HepG2 (cell line): ENCODE results near the gene MPV17L2. TPM values are rescaled to one million over a fixed set of nuclear protein-coding genes. Genes with fewer than 3 reads are reported as not detected.

Experiments
- ARID3A ChIP-seq: IDR thresholded peaks from 2 replicates; pipeline ENCODE4 v1.6.1; 2012; ENCODE audit warnings: low read depth, low read length, improper control_type of control experiment
- CHD4 ChIP-seq: fragments of 200-600 bp; sonication (generic); IDR thresholded peaks from 2 replicates; pipeline ENCODE4 v1.7.0; 2017; ENCODE audit warnings: mild to moderate bottlenecking, low read length, borderline replicate concordance
- ELF1 ChIP-seq: sonication (generic); formaldehyde crosslinking; IDR thresholded peaks from 2 replicates; pipeline ENCODE4 v1.4.0; 2020; ENCODE audit warnings: missing genetic modification reagents
- FOXJ3 ChIP-seq: sonication (generic); formaldehyde crosslinking; IDR thresholded peaks from 2 replicates; pipeline ENCODE4 v1.4.0; 2020; ENCODE audit warnings: missing genetic modification reagents, mild to moderate bottlenecking, borderline replicate concordance
- GABPA ChIP-seq, 2 experiments: IDR thresholded peaks; 2 replicates each; pipeline ENCODE4 v1.6.1; 2011 to 2016; ENCODE audit warnings: low read depth in 2 of 2, low read length in 1 of 2, missing biosample characterization in 1 of 2, missing genetic modification characterization in 1 of 2
- GTF2F1 ChIP-seq: fragments of 150-350 bp; IDR thresholded peaks from 2 replicates; pipeline ENCODE4 v1.6.1; 2014; ENCODE audit warnings: low read length
- KLF9 ChIP-seq: IDR thresholded peaks from 2 replicates; pipeline ENCODE4 v1.6.1; 2016; ENCODE audit warnings: low read depth
- MTF1 ChIP-seq: sonication (generic); formaldehyde crosslinking; IDR thresholded peaks from 2 replicates; pipeline ENCODE4 v1.5.0; 2020; ENCODE audit warnings: missing genetic modification reagents
- MYNN ChIP-seq: sonication (generic); formaldehyde crosslinking; IDR thresholded peaks from 2 replicates; pipeline ENCODE4 v1.4.0; 2020; ENCODE audit warnings: mild to moderate bottlenecking, low read depth, missing genetic modification reagents
- NFKB2 ChIP-seq: sonication (generic); formaldehyde crosslinking; IDR thresholded peaks from 2 replicates; pipeline ENCODE4 v1.4.0; 2020; ENCODE audit warnings: missing genetic modification reagents, borderline replicate concordance
- PLRG1 ChIP-seq: fragments of 450-650 bp; conservative IDR thresholded peaks from 2 replicates; pipeline ENCODE4 v1.6.1; 2016
- POGZ ChIP-seq: sonication (generic); formaldehyde crosslinking; IDR thresholded peaks from 2 replicates; pipeline ENCODE4 v1.4.0; 2020; ENCODE audit warnings: mild to moderate bottlenecking, missing genetic modification reagents
- POLR2A ChIP-seq, 2 experiments: IDR thresholded peaks; 2 replicates each; pipeline ENCODE4 v1.6.1; 2011; ENCODE audit warnings: low read depth in 2 of 2, low read length in 2 of 2, mild to moderate bottlenecking in 1 of 2, moderate library complexity in 1 of 2; ENCODE audit not compliant: insufficient read depth in 1 of 2
- RFXANK ChIP-seq: IDR thresholded peaks from 2 replicates; pipeline ENCODE4 v1.6.1; 2016
- RFXAP ChIP-seq: sonication (generic); formaldehyde crosslinking; IDR thresholded peaks from 2 replicates; pipeline ENCODE4 v1.4.0; 2020; ENCODE audit warnings: missing genetic modification reagents, borderline replicate concordance
- SOX5 ChIP-seq: IDR thresholded peaks from 2 replicates; pipeline ENCODE4 v1.6.1; 2016; ENCODE audit warnings: borderline replicate concordance
- TAF1 ChIP-seq: sonication (generic); formaldehyde crosslinking; IDR thresholded peaks from 2 replicates; pipeline ENCODE4 v1.4.0; 2020; ENCODE audit warnings: missing genetic modification reagents
- TEF ChIP-seq: sonication (generic); formaldehyde crosslinking; IDR thresholded peaks from 2 replicates; pipeline ENCODE4 v1.5.0; 2020; ENCODE audit warnings: missing genetic modification reagents
- ZFX ChIP-seq: sonication (generic); formaldehyde crosslinking; IDR thresholded peaks from 2 replicates; pipeline ENCODE4 v1.4.0; 2020; ENCODE audit warnings: mild to moderate bottlenecking, low read depth, missing genetic modification reagents, moderate library complexity
- ZFY ChIP-seq: sonication (generic); formaldehyde crosslinking; IDR thresholded peaks from 2 replicates; pipeline ENCODE4 v1.4.0; 2020; ENCODE audit warnings: missing genetic modification reagents
- ZNF138 ChIP-seq: sonication (generic); formaldehyde crosslinking; IDR thresholded peaks from 2 replicates; pipeline ENCODE4 v1.5.0; 2020; ENCODE audit warnings: mild to moderate bottlenecking, low read depth, missing genetic modification reagents
- ZNF563 ChIP-seq: sonication (generic); formaldehyde crosslinking; IDR thresholded peaks from 2 replicates; pipeline ENCODE4 v1.8.0; 2022; ENCODE audit warnings: mild to moderate bottlenecking, moderate library complexity, missing genetic modification reagents
- ZNF569 ChIP-seq: sonication (generic); formaldehyde crosslinking; IDR thresholded peaks from 2 replicates; pipeline ENCODE4 v1.5.0; 2020; ENCODE audit warnings: mild to moderate bottlenecking, missing genetic modification reagents, moderate library complexity, borderline replicate concordance
- ZNF605 ChIP-seq: sonication (generic); formaldehyde crosslinking; IDR thresholded peaks from 2 replicates; pipeline ENCODE4 v1.8.0; 2022; ENCODE audit warnings: mild to moderate bottlenecking, missing genetic modification reagents
- ZNF672 ChIP-seq: sonication (generic); formaldehyde crosslinking; IDR thresholded peaks from 2 replicates; pipeline ENCODE4 v1.8.1; 2022; ENCODE audit warnings: missing genetic modification reagents
- ZNF747 ChIP-seq: sonication (generic); formaldehyde crosslinking; IDR thresholded peaks from 2 replicates; pipeline ENCODE4 v1.8.1; 2023; ENCODE audit warnings: missing genetic modification reagents, mild to moderate bottlenecking, borderline replicate concordance
- ZNF780A ChIP-seq: sonication (generic); formaldehyde crosslinking; IDR thresholded peaks from 2 replicates; pipeline ENCODE4 v1.8.0; 2022; ENCODE audit warnings: mild to moderate bottlenecking, missing genetic modification reagents, moderate library complexity
- ZSCAN29 ChIP-seq: sonication (generic); formaldehyde crosslinking; conservative IDR thresholded peaks from 2 replicates; pipeline ENCODE4 v1.4.0; 2020; ENCODE audit warnings: mild to moderate bottlenecking, missing genetic modification reagents
- polyA plus RNA-seq, 8 experiments: library from polyadenylated mRNA; depleted of rRNA in 3 of 8; stranded (reverse) in 7 of 8; unstranded in 1 of 8; fragments of >200 nt; fragmentation: Illumina TruSeq in 4 of 8; extraction: Trizol in 4 of 8; gene quantifications; 2 replicates each; pipeline versions ENCODE4 v1.2.1 to v1.2.3, GENCODE V29; 2011 to 2016; ENCODE audit warnings: low read depth in 4 of 8, missing spikeins in 1 of 8, mixed read lengths in 1 of 8; ENCODE audit not compliant: insufficient read depth in 1 of 8
- total RNA-seq, 5 experiments: library from RNA; depleted of rRNA; stranded (reverse); fragments of >200 nt; fragmentation: Illumina TruSeq; extraction: Trizol; gene quantifications; 2 replicates each; pipeline ENCODE4 v1.2.3, GENCODE V29; 2016; ENCODE audit warnings: low read depth in 1 of 5
- TF ChIP-seq, protein P1 (sequence below): sonication (generic); formaldehyde crosslinking; IDR thresholded peaks from 2 replicates; pipeline ENCODE4 v1.4.0; 2020; ENCODE audit warnings: mild to moderate bottlenecking, low read depth, missing genetic modification reagents
- TF ChIP-seq, protein P2 (sequence below): sonication (generic); formaldehyde crosslinking; IDR thresholded peaks from 2 replicates; pipeline ENCODE4 v1.5.0; 2020; ENCODE audit warnings: mild to moderate bottlenecking, missing genetic modification reagents

The MPV17L2 gene
- total and polyA plus RNA-seq, 2 of the 13 experiments (the other 11 are each of a cell fraction or from before 2014, with no cell fraction given): 13.6 to 16.7 TPM

DNA sequence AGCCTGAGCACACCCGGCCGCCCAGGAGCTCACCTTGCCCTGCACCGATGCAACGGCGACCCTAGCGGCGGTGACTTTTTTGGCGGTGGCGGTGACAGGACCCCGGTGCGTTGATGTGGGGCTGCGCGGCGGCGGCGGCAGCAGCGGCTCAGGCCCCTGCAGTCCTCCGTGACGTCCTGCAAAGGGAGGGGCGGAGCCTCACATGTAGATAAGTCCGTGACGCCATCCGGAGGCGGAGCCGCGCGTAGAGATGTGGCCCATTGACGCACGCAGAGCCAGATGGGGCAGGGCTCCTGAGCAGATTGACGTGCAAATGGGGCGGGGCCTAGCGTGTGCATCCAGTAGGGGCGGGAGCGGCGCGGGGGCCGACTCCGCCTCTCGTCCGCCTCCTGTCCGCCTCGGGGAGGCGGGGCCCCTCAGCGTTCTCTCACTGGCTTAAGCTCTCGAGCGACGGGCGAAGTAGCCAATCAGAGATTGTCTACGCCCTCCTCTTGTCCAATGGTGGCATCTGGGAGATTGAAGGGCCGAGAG lies 10.9 kb downstream of the MPV17L2 start, which contains the start of gene RAB3A (continued):
- TF ChIP-seq ZNF747 (CRISPR knock-in tag): no peak
- TF ChIP-seq MYNN (CRISPR knock-in tag): no peak
- no peak for TF ChIP-seq TAF1 (CRISPR knock-in tag)
- TF ChIP-seq ZFY (CRISPR knock-in tag): peak; percentile 59; the same call in 1 of the 2 replicates
- TF ChIP-seq ZFX (CRISPR knock-in tag): peak; percentile 55; the same call in 1 of the 2 replicates
- TF ChIP-seq ZNF605 (CRISPR knock-in tag): no peak
- no peak for TF ChIP-seq MTF1 (CRISPR knock-in tag)
- TF ChIP-seq TEF (CRISPR knock-in tag): no peak
- no peak for TF ChIP-seq SOX5 (CRISPR knock-in tag)
- TF ChIP-seq ZSCAN29 (CRISPR knock-in tag): no peak
- no peak for TF ChIP-seq POGZ (CRISPR knock-in tag)
- no peak for TF ChIP-seq ZNF780A
- no peak for TF ChIP-seq KLF9 (CRISPR knock-in tag)
- no peak for TF ChIP-seq NFKB2 (CRISPR knock-in tag)
- no peak for TF ChIP-seq ZNF563 (CRISPR knock-in tag)
- no peak for TF ChIP-seq FOXJ3 (CRISPR knock-in tag)
- TF ChIP-seq POLR2A (IDR thresholded peaks at IDR 0.05; ENCODE audit: insufficient read depth in 1 of 2, low read depth in 2 of 2, low read length in 2 of 2): no peak; a peak in 1 of 4 replicates
- TF ChIP-seq ZNF138: peak; percentile 9; the same call in 1 of the 2 replicates
- no peak for TF ChIP-seq CHD4
- no peak for TF ChIP-seq GTF2F1
- TF ChIP-seq ZNF569 (CRISPR knock-in tag): no peak
- no peak for TF ChIP-seq ARID3A
- TF ChIP-seq, protein P1, sequence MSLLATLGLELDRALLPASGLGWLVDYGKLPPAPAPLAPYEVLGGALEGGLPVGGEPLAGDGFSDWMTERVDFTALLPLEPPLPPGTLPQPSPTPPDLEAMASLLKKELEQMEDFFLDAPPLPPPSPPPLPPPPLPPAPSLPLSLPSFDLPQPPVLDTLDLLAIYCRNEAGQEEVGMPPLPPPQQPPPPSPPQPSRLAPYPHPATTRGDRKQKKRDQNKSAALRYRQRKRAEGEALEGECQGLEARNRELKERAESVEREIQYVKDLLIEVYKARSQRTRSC (CRISPR knock-in tag): no peak
- no peak for TF ChIP-seq ZNF672 (CRISPR knock-in tag)
- TF ChIP-seq GABPA (IDR thresholded peaks at IDR 0.05; ENCODE audit: low read depth, low read length): no peak
- TF ChIP-seq GABPA (CRISPR knock-in tag; IDR thresholded peaks at IDR 0.05; ENCODE audit: low read depth): no peak
- no peak for TF ChIP-seq PLRG1
- TF ChIP-seq RFXAP (CRISPR knock-in tag): peak; percentile 82; the same call in 1 of the 2 replicates
- TF ChIP-seq, protein P2, sequence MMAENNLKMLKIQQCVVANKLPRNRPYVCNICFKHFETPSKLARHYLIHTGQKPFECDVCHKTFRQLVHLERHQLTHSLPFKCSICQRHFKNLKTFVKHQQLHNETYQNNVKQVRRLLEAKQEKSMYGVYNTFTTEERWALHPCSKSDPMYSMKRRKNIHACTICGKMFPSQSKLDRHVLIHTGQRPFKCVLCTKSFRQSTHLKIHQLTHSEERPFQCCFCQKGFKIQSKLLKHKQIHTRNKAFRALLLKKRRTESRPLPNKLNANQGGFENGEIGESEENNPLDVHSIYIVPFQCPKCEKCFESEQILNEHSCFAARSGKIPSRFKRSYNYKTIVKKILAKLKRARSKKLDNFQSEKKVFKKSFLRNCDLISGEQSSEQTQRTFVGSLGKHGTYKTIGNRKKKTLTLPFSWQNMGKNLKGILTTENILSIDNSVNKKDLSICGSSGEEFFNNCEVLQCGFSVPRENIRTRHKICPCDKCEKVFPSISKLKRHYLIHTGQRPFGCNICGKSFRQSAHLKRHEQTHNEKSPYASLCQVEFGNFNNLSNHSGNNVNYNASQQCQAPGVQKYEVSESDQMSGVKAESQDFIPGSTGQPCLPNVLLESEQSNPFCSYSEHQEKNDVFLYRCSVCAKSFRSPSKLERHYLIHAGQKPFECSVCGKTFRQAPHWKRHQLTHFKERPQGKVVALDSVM (CRISPR knock-in tag): no peak
- TF ChIP-seq ELF1: no peak
- TF ChIP-seq RFXANK (CRISPR knock-in tag): no peak
